GM12878 (cell line): ENCODE measurements around the gene HCST. TPM values are rescaled to one million over a fixed set of nuclear protein-coding genes. Genes with fewer than 3 reads are reported as not detected.

Experiments used
- ATAC-seq: fragments of 200-7000 bp; cut with Tn5 transposase; 3 replicates; pipeline ENCODE4 v1.9.1; 2020; ENCODE audit warnings: mild to moderate bottlenecking, moderate library complexity
- BruUV-seq: library from RNA; stranded (reverse); fragments of 400-500 nt; replicated peaks from 2 replicates; lab custom pipeline; 2021; lab: Mats Ljungman, UMichigan
- CTCF ChIA-PET: fragments of 300-600 bp; sonication (Branson Sonifier 250); formaldehyde crosslinking; extraction: SDS; loops from one replicate; lab custom pipeline; 2021; ENCODE audit warnings: inconsistent platforms; lab: Yijun Ruan, JAX
- POLR2A ChIA-PET: fragments of 350-600 bp; formaldehyde crosslinking; extraction: SDS; loops from one replicate; lab custom pipeline; 2021; ENCODE audit warnings: inconsistent platforms; lab: Charles Lee
- RAD21 ChIA-PET: fragments of 300-600 bp; sonication (Branson Sonifier 250); formaldehyde crosslinking; loops from one replicate; lab custom pipeline; 2023; ENCODE audit warnings: antibody characterized with exemption; ENCODE audit not compliant: unreplicated experiment; lab: Charles Lee
- SMC1A ChIA-PET: fragments of 300-600 bp; sonication (Branson Sonifier 250); formaldehyde crosslinking; loops from one replicate; lab custom pipeline; 2023; ENCODE audit not compliant: unreplicated experiment, uncharacterized antibody; lab: Charles Lee
- DNase-seq: peaks from one replicate; pipeline ENCODE4 v3.0.0-alpha.2; 2011; ENCODE audit warnings: low read depth, low spot score
- FAIRE-seq: peaks from 3 replicates; lab custom pipeline; 2011; peaks lifted over from hg19 to GRCh38; lab: Jason Lieb, UNC
- H2AFZ ChIP-seq: 2 replicates; pipeline ENCODE4 v1.6.0; 2011; ENCODE audit warnings: low read depth, low read length, control low read depth; ENCODE audit not compliant: control insufficient read depth
- H3K27ac ChIP-seq: 2 replicates; pipeline ENCODE4 v1.5.1; 2011; ENCODE audit warnings: control low read depth; ENCODE audit not compliant: control insufficient read depth, insufficient read depth
- H3K27me3 ChIP-seq, 2 experiments: replicated peaks in 1 of 2; 2 replicates each; pipeline versions ENCODE4 v1.6.0 to v1.6.1; 2011; ENCODE audit warnings: low read length in 1 of 2; ENCODE audit not compliant: control insufficient read depth in 2 of 2, insufficient read depth in 2 of 2
- H3K36me3 ChIP-seq, 2 experiments: 2 replicates each; pipeline ENCODE4 v1.5.1; 2011; ENCODE audit warnings: low read length in 1 of 2; ENCODE audit not compliant: control insufficient read depth in 2 of 2, insufficient read depth in 2 of 2
- H3K4me1 ChIP-seq: 2 replicates; pipeline ENCODE4 v1.6.1; 2011; ENCODE audit warnings: mild to moderate bottlenecking, low read length, moderate library complexity, mixed read lengths; ENCODE audit not compliant: control insufficient read depth, insufficient read depth
- H3K4me2 ChIP-seq: 2 replicates; pipeline ENCODE4 v1.6.0; 2011; ENCODE audit warnings: control low read depth; ENCODE audit not compliant: control insufficient read depth, insufficient read depth
- H3K4me3 ChIP-seq: fragments of 200-600 bp; sonication (generic); 2 replicates; pipeline ENCODE4 v1.5.1; 2016
- H3K79me2 ChIP-seq: 2 replicates; pipeline ENCODE4 v1.6.0; 2011; ENCODE audit warnings: low read length; ENCODE audit not compliant: control insufficient read depth, insufficient read depth
- H3K9ac ChIP-seq: 2 replicates; pipeline ENCODE4 v1.8.0; 2011; ENCODE audit warnings: low read length, control low read depth, mixed read lengths; ENCODE audit not compliant: control insufficient read depth, insufficient read depth
- H3K9me3 ChIP-seq: replicated peaks from 3 replicates; pipeline ENCODE4 v1.5.1; 2011; ENCODE audit warnings: mild to moderate bottlenecking, low read length; ENCODE audit not compliant: control insufficient read depth, insufficient read depth
- H4K20me1 ChIP-seq: 2 replicates; pipeline ENCODE4 v1.6.0; 2011; ENCODE audit not compliant: control insufficient read depth, insufficient read depth
- ATF7 ChIP-seq: fragments of 450-650 bp; IDR thresholded peaks from 2 replicates; pipeline ENCODE4 v1.6.1; 2016; ENCODE audit warnings: low read depth, mild to moderate bottlenecking
- CBX3 ChIP-seq: fragments of 200-600 bp; sonication (generic); IDR thresholded peaks from 2 replicates; pipeline ENCODE4 v1.6.1; 2016; ENCODE audit warnings: low read depth, borderline replicate concordance
- CEBPB ChIP-seq, 2 experiments: fragments of 150-350 bp in 1 of 2; IDR thresholded peaks; 2 replicates each; pipeline ENCODE4 v1.6.1; 2012 to 2014; ENCODE audit warnings: low read depth in 2 of 2, low read length in 2 of 2, borderline replicate concordance in 1 of 2, inconsistent platforms in 1 of 2
- E2F4 ChIP-seq: IDR thresholded peaks from 2 replicates; pipeline ENCODE4 v1.6.1; 2012; ENCODE audit warnings: low read depth, low read length, improper control_type of control experiment
- E4F1 ChIP-seq: fragments of 450-650 bp; IDR thresholded peaks from 2 replicates; pipeline ENCODE4 v1.6.1; 2018; ENCODE audit warnings: borderline replicate concordance, mild to moderate bottlenecking; ENCODE audit not compliant: partially characterized antibody
- EED ChIP-seq: sonication (generic); IDR thresholded peaks from 2 replicates; pipeline ENCODE4 v1.6.1; 2016; ENCODE audit warnings: antibody characterized with exemption, low read depth
- HDAC6 ChIP-seq: fragments of 200-600 bp; sonication (generic); IDR thresholded peaks from one replicate; pipeline ENCODE4 v1.8.0; 2017; ENCODE audit warnings: antibody characterized with exemption; ENCODE audit not compliant: unreplicated experiment
- KAT2A ChIP-seq: conservative IDR thresholded peaks from 2 replicates; pipeline ENCODE4 v1.6.1; 2011; ENCODE audit warnings: low read depth, low read length; ENCODE audit not compliant: control insufficient read depth
- KDM1A ChIP-seq: fragments of 200-600 bp; sonication (generic); IDR thresholded peaks from 2 replicates; pipeline ENCODE4 v1.6.1; 2016; ENCODE audit warnings: borderline replicate concordance
- PAX5 ChIP-seq: IDR thresholded peaks from 2 replicates; pipeline ENCODE4 v1.6.1; 2011; ENCODE audit warnings: low read depth, low read length, borderline replicate concordance
- PML ChIP-seq: IDR thresholded peaks from 2 replicates; pipeline ENCODE4 v1.6.1; 2012; ENCODE audit warnings: low read length, inconsistent platforms
- RUNX3 ChIP-seq: IDR thresholded peaks from 2 replicates; pipeline ENCODE4 v1.6.1; 2012; ENCODE audit warnings: low read length, inconsistent platforms
- SMC3 ChIP-seq: IDR thresholded peaks from 2 replicates; pipeline ENCODE4 v1.6.1; 2011; ENCODE audit warnings: low read length, improper control_type of control experiment, borderline replicate concordance
- SUZ12 ChIP-seq: fragments of 200-600 bp; sonication (generic); IDR thresholded peaks from one replicate; pipeline ENCODE4 v1.6.1; 2018; ENCODE audit warnings: antibody characterized with exemption, mild to moderate bottlenecking; ENCODE audit not compliant: unreplicated experiment
- TCF3 ChIP-seq: IDR thresholded peaks from 2 replicates; pipeline ENCODE4 v1.6.1; 2012; ENCODE audit warnings: low read depth, mild to moderate bottlenecking, low read length, borderline replicate concordance; ENCODE audit not compliant: insufficient read depth
- ZBED1 ChIP-seq: IDR thresholded peaks from 2 replicates; pipeline ENCODE4 v1.6.1; 2016; ENCODE audit warnings: borderline replicate concordance
- ZNF217 ChIP-seq: fragments of 450-650 bp; IDR thresholded peaks from 2 replicates; pipeline ENCODE4 v1.6.1; 2017; ENCODE audit warnings: antibody characterized with exemption, mild to moderate bottlenecking
- WGBS: methylation state at CpG from one replicate; pipeline ENCODE4 v1.1.6; 2016; ENCODE audit warnings: low lambda C conversion rate; ENCODE audit not compliant: insufficient replicate concordance, insufficient coverage; ENCODE audit errors: missing lambda C conversion rate; 5-methylcytosine and 5-hydroxymethylcytosine counted together
- in situ Hi-C: fragments of 300-500 bp; cut with MboI; formaldehyde crosslinking; loops from 9 replicates; pipeline ENCODE4 v1.14.3; 2018; ENCODE audit warnings: mixed read lengths
- intact Hi-C: fragments of 100-400 bp; cut with micrococcal nuclease; formaldehyde crosslinking; loops from one replicate; pipeline ENCODE4 v1.14.2; 2022; ENCODE audit not compliant: unreplicated experiment
- polyA plus RNA-seq, 11 experiments: library from polyadenylated mRNA; depleted of rRNA in 4 of 11; unstranded in 6 of 11; stranded (reverse) in 5 of 11; fragments of >200 nt; fragmentation: Nextera tagmentation in 4 of 11; fragmentation: Illumina TruSeq in 1 of 11; extraction: Ambion mirVana in 4 of 11; extraction: Trizol in 1 of 11; gene quantifications; 1 replicate in 1 of 11; 2 replicates in 10 of 11; pipeline versions ENCODE4 v1.2.1 to v1.2.3, GENCODE V29; 2011 to 2016; ENCODE audit warnings: inconsistent platforms in 2 of 11, missing spikeins in 2 of 11, low read depth in 1 of 11
- total RNA-seq, 4 experiments: library from RNA; depleted of rRNA in 3 of 4; stranded (reverse); fragments of >200 nt in 3 of 4; fragmentation: Illumina TruSeq in 1 of 4; extraction: Trizol in 1 of 4; gene quantifications; 2 replicates each; pipeline versions ENCODE4 v1.2.1 to v1.2.3, GENCODE V29; 2013 to 2021
- TF ChIP-seq, protein P1 (sequence below): fragments of 450-650 bp; IDR thresholded peaks from 2 replicates; pipeline ENCODE4 v1.6.1; 2017; ENCODE audit warnings: mild to moderate bottlenecking, moderate library complexity

HCST gene
- total and polyA plus RNA-seq, 10 of the 15 experiments (the other 5 are each of a cell fraction or from before 2014, with no cell fraction given) = 7.5 to 79.6 (median 33.6) TPM

DNA sequence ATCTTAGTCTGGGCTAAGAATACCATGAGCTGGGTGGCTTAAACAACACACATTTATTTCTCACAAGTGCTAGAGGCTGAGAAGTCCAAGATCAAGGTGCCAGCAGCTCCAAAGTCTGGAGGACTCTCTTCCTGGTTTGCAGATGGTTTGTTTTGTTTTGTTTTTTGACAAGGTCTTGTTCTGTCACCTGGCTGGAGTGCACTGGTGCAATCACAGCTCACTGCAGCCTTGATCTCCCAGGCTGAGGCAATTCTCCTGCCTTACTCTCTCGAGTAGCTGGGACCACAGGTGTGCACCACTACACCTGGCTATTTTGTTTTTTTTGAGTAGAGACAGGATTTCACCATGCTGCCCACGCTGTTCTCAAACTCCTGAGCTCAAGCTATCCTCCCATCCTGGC, 18.4 kb upstream of the HCST start:
- H3K4me3 ChIP-seq = no peak overlapping the region
- H3K4me2 ChIP-seq = no peak overlapping the region
- peaks cover 7 to 8% of the 10 kb centered on the region in 2 experiments for H3K36me3 ChIP-seq
- no peaks in the 10 kb centered on the region for H3K79me2 ChIP-seq
- H4K20me1 ChIP-seq = peaks cover 3% of the 10 kb centered on the region; the same call in 1 of the 2 replicates
- in situ Hi-C loops = no loop called here
- ChIA-PET RAD21 (interaction anchor here (0.5 to 7.3 kb wide), 8 partner anchors 10 to 136 kb away, joined by 3 to 107 read pairs (median 4); partner anchors contain the start of genes ALKBH6 and LIN37), POLR2A (interaction anchor here (0.7 to 2.9 kb wide), 6 partner anchors 9 to 189 kb away, joined by 3 to 12 read pairs (median 4); no protein-coding TSS in a partner anchor), CTCF (interaction anchor here (1.1 to 9.6 kb wide), 8 partner anchors 9 to 191 kb away, joined by 3 to 145 read pairs (median 9); no protein-coding TSS in a partner anchor), SMC1A (interaction anchor here (0.5 to 6.7 kb wide), 9 partner anchors 8 to 189 kb away, joined by 3 to 90 read pairs (median 5); partner anchors contain the start of gene NFKBID)
- no peak overlapping the region for H2AFZ ChIP-seq
- DNase-seq (no peak), ATAC-seq (no peak), FAIRE-seq (no peak)
- no peak overlapping the region for H3K9ac ChIP-seq
- H3K27ac ChIP-seq = no peak overlapping the region
- intact Hi-C loops = loop anchor here (5.0 kb wide), 1 partner anchor 192 kb away; no protein-coding TSS in a partner anchor
- WGBS = 0% methylated on average over 2 of the region's 2 CpGs
- H3K9me3 ChIP-seq = no peaks in the 10 kb centered on the region
- H3K27me3 ChIP-seq = no peaks in the 10 kb centered on the region
- H3K4me1 ChIP-seq = no peaks in the 10 kb centered on the region
- no TSS peak for BruUV-seq
- TF ChIP-seq ATF7 (no peak), RUNX3 (no peak), PAX5 (no peak), E4F1 (no peak), EED (no peak), TCF3 (no peak), SUZ12 (no peak), PML (no peak), E2F4 (no peak), HDAC6 (no peak), CEBPB (IDR thresholded peaks at IDR 0.05; ENCODE audit: borderline replicate concordance in 1 of 2, low read depth in 2 of 2, low read length in 2 of 2) (no peak), CBX3 (no peak), ZNF217 (no peak), SMC3 (no peak), KAT2A (no peak), ZBED1 (no peak), KDM1A (no peak)
- TF ChIP-seq, protein P1, sequence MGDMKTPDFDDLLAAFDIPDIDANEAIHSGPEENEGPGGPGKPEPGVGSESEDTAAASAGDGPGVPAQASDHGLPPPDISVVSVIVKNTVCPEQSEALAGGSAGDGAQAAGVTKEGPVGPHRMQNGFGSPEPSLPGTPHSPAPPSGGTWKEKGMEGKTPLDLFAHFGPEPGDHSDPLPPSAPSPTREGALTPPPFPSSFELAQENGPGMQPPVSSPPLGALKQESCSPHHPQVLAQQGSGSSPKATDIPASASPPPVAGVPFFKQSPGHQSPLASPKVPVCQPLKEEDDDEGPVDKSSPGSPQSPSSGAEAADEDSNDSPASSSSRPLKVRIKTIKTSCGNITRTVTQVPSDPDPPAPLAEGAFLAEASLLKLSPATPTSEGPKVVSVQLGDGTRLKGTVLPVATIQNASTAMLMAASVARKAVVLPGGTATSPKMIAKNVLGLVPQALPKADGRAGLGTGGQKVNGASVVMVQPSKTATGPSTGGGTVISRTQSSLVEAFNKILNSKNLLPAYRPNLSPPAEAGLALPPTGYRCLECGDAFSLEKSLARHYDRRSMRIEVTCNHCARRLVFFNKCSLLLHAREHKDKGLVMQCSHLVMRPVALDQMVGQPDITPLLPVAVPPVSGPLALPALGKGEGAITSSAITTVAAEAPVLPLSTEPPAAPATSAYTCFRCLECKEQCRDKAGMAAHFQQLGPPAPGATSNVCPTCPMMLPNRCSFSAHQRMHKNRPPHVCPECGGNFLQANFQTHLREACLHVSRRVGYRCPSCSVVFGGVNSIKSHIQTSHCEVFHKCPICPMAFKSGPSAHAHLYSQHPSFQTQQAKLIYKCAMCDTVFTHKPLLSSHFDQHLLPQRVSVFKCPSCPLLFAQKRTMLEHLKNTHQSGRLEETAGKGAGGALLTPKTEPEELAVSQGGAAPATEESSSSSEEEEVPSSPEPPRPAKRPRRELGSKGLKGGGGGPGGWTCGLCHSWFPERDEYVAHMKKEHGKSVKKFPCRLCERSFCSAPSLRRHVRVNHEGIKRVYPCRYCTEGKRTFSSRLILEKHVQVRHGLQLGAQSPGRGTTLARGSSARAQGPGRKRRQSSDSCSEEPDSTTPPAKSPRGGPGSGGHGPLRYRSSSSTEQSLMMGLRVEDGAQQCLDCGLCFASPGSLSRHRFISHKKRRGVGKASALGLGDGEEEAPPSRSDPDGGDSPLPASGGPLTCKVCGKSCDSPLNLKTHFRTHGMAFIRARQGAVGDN = no peak
